Neuronal stem cell (in vitro differentiated cells): Measurements from ENCODE around the gene TBC1D22A.

Source experiments
- DNase-seq: peaks from one replicate; pipeline ENCODE4 v3.0.0-alpha.2; 2013; ENCODE audit warnings: low spot score
- H2AFZ ChIP-seq: one replicate; pipeline ENCODE4 v1.6.1; 2013; ENCODE audit warnings: mild to moderate bottlenecking, low read length, inconsistent platforms
- H2AK5ac ChIP-seq: 2 replicates; pipeline ENCODE4 v1.6.1; 2013; ENCODE audit warnings: low read depth, mild to moderate bottlenecking, inconsistent platforms, low read length, moderate library complexity, mixed read lengths
- H2BK120ac ChIP-seq: 2 replicates; pipeline ENCODE4 v1.6.1; 2013; ENCODE audit warnings: low read depth, mild to moderate bottlenecking, inconsistent platforms, low read length, moderate library complexity, mixed read lengths
- H2BK12ac ChIP-seq: one replicate; pipeline ENCODE4 v1.6.1; 2013; ENCODE audit warnings: low read length, inconsistent platforms
- H2BK15ac ChIP-seq: 2 replicates; pipeline ENCODE4 v1.6.1; 2013; ENCODE audit warnings: mild to moderate bottlenecking, low read length, inconsistent platforms, mixed read lengths
- H2BK5ac ChIP-seq: one replicate; pipeline ENCODE4 v1.6.1; 2013; ENCODE audit warnings: inconsistent platforms, mild to moderate bottlenecking, low read length, moderate library complexity
- H3K14ac ChIP-seq: one replicate; pipeline ENCODE4 v1.6.1; 2013; ENCODE audit warnings: low read length, inconsistent platforms
- H3K18ac ChIP-seq: 2 replicates; pipeline ENCODE4 v1.6.1; 2013; ENCODE audit warnings: low read length, inconsistent platforms
- H3K23ac ChIP-seq: 2 replicates; pipeline ENCODE4 v1.6.1; 2013; ENCODE audit warnings: low read depth, mild to moderate bottlenecking, mixed read lengths, low read length, inconsistent platforms; ENCODE audit not compliant: poor library complexity
- H3K27ac ChIP-seq: replicated peaks from 3 replicates; pipeline ENCODE4 v1.5.1; 2013; ENCODE audit warnings: low read length, inconsistent platforms
- H3K27me3 ChIP-seq, 3 experiments: 2 replicates each; pipeline ENCODE4 v1.6.1; 2013; ENCODE audit warnings: low read length in 3 of 3, mild to moderate bottlenecking in 2 of 3, inconsistent platforms in 1 of 3, low read depth in 1 of 3, mixed read lengths in 1 of 3, moderate library complexity in 1 of 3; ENCODE audit not compliant: control insufficient read depth in 3 of 3, insufficient read depth in 3 of 3
- H3K36me3 ChIP-seq, 2 donors: replicated peaks in 1 of 2; 2 replicates each; pipeline ENCODE4 v1.6.1; 2013; ENCODE audit warnings: low read length in 2 of 2; ENCODE audit not compliant: control insufficient read depth in 2 of 2, insufficient read depth in 2 of 2
- H3K4ac ChIP-seq: 2 replicates; pipeline ENCODE4 v1.6.1; 2013; ENCODE audit warnings: inconsistent platforms, mild to moderate bottlenecking, low read length, moderate library complexity
- H3K4me1 ChIP-seq, 2 donors: 1 replicate in 1 of 2; 2 replicates in 1 of 2; pipeline ENCODE4 v1.6.1; 2013; ENCODE audit warnings: low read length in 2 of 2, low read depth in 1 of 2; ENCODE audit not compliant: control insufficient read depth in 2 of 2, insufficient read depth in 1 of 2
- H3K4me2 ChIP-seq: one replicate; pipeline ENCODE4 v1.6.1; 2013; ENCODE audit warnings: mild to moderate bottlenecking, low read length, inconsistent platforms; ENCODE audit not compliant: insufficient read depth, poor library complexity, severe bottlenecking
- H3K4me3 ChIP-seq, 2 donors: 2 replicates each; pipeline ENCODE4 v1.5.1; 2013; ENCODE audit warnings: low read length in 2 of 2, mild to moderate bottlenecking in 2 of 2, inconsistent platforms in 1 of 2, moderate library complexity in 1 of 2
- H3K79me1 ChIP-seq: one replicate; pipeline ENCODE4 v1.6.1; 2013; ENCODE audit warnings: low read depth, mild to moderate bottlenecking, inconsistent platforms, low read length, moderate library complexity
- H3K9ac ChIP-seq: one replicate; pipeline ENCODE4 v1.6.1; 2013; ENCODE audit warnings: mild to moderate bottlenecking, low read depth, low read length, inconsistent platforms; ENCODE audit not compliant: poor library complexity
- H3K9me3 ChIP-seq, 2 donors: replicated peaks in 1 of 2; 2 replicates each; pipeline versions ENCODE3 to v1.6.1; 2013; ENCODE audit warnings: low read length in 2 of 2, mild to moderate bottlenecking in 2 of 2, inconsistent platforms in 1 of 2, low read depth in 1 of 2, mixed read lengths in 1 of 2, moderate library complexity in 1 of 2; ENCODE audit not compliant: control insufficient read depth in 2 of 2, insufficient read depth in 1 of 2
- H4K8ac ChIP-seq: one replicate; pipeline ENCODE4 v1.6.1; 2013; ENCODE audit warnings: low read depth, mild to moderate bottlenecking, inconsistent platforms, low read length, moderate library complexity
- H4K91ac ChIP-seq: one replicate; pipeline ENCODE4 v1.6.1; 2013; ENCODE audit warnings: low read length, low read depth, mild to moderate bottlenecking, inconsistent platforms; ENCODE audit not compliant: poor library complexity
- WGBS, 2 donors: extraction: QIAGEN DNeasy Blood & Tissue Kit; methylation state at CpG; one replicate each; pipeline ENCODE4 v1.1.7; 2013; ENCODE audit warnings: missing lambda C conversion rate in 2 of 2, mixed read lengths in 1 of 2; ENCODE audit not compliant: insufficient read length in 2 of 2, insufficient replicate concordance in 1 of 2; ENCODE audit errors: extremely low coverage in 2 of 2; 5-methylcytosine and 5-hydroxymethylcytosine counted together

The TBC1D22A gene

GRCh38 chr22:47036936-47037485 is 274.6 kb downstream of the TBC1D22A start:
- no peak for DNase-seq

DNA sequence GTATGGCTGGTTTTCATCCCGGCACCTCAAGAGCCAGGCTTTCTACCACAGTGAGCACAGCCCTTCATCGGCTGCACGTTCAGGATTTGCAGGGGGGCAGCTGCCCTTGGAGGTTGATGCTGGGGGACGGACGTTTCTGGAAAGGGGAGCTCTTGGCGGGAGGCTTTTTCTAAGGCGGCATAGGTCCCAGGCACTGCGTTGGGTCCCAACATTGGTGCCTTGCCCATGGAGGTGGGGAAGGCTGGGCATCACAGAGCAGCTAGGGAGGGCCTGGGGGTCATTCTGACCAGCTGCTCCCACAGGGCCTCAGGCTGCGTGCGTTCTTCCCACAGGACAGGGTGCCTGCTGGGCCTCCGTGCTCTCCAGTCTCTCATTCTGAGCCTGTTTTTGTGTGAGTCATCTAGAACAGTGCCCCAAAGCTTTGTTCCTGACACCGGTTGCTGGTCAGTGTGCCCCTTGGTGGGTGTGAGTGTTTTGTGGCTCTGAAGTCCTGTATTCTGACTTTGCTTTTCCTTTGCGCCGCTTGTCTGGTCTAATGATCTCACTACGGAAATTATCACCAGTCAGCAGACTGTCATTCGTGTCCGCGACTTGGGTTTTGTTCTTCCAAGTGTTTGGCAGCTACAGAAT is 275.9 kb downstream of the TBC1D22A start:
- Histone ChIP-seq H2BK12ac (no peak overlapping the region), H3K9ac (no peak overlapping the region), H3K4me3 (no peak overlapping the region), H4K8ac (no peak overlapping the region), H2BK15ac (no peak overlapping the region), H3K9me3 (no peaks in the 10 kb centered on the region), H3K27ac (peak overlapping the region; percentile 10), H2AK5ac (no peak overlapping the region), H3K79me1 (no peaks in the 10 kb centered on the region), H3K4me1 (peaks cover 9 to 10% of the 10 kb centered on the region in 2 donors), H2AFZ (no peak overlapping the region), H4K91ac (no peak overlapping the region), H2BK120ac (no peak overlapping the region), H3K27me3 (no peaks in the 10 kb centered on the region), H2BK5ac (no peak overlapping the region), H3K18ac (peak overlapping the region; percentile 61), H3K36me3 (peaks cover 0 to 2% of the 10 kb centered on the region in 2 donors), H3K23ac (no peak overlapping the region), H3K4me2 (no peak overlapping the region), H3K14ac (no peak overlapping the region), H3K4ac (no peak overlapping the region)
- DNase-seq, result no peak
- no CpG with 5 or more reads among the region's 18 CpGs for WGBS, 2 donors

More at GRCh38 chr22:47036936-47037485, 274.6 kb downstream of the TBC1D22A start:
- H3K18ac ChIP-seq, result peak overlapping the region; percentile 42
- H2BK5ac ChIP-seq, result no peak overlapping the region
- H3K9me3 ChIP-seq, result no peaks in the 10 kb centered on the region
- no peak overlapping the region for H3K4me2 ChIP-seq
- no CpG with 5 or more reads among the region's 20 CpGs for WGBS, 2 donors
- no peaks in the 10 kb centered on the region for H3K27me3 ChIP-seq
- H3K9ac ChIP-seq, result no peak overlapping the region
- no peak overlapping the region for H3K4ac ChIP-seq
- H4K91ac ChIP-seq, result no peak overlapping the region
- H3K27ac ChIP-seq, result no peak overlapping the region
- H2BK12ac ChIP-seq, result no peak overlapping the region
- no peak overlapping the region for H3K4me3 ChIP-seq
- no peak overlapping the region for H3K23ac ChIP-seq
- H2BK120ac ChIP-seq, result no peak overlapping the region
- H3K14ac ChIP-seq, result no peak overlapping the region
- no peak overlapping the region for H2AK5ac ChIP-seq
- H4K8ac ChIP-seq, result no peak overlapping the region
- H3K79me1 ChIP-seq, result no peaks in the 10 kb centered on the region
- H2BK15ac ChIP-seq, result no peak overlapping the region
- H2AFZ ChIP-seq, result no peak overlapping the region
- peaks cover 9 to 12% of the 10 kb centered on the region in 2 donors for H3K4me1 ChIP-seq
- peaks cover 0 to 2% of the 10 kb centered on the region in 2 donors for H3K36me3 ChIP-seq

DNA sequence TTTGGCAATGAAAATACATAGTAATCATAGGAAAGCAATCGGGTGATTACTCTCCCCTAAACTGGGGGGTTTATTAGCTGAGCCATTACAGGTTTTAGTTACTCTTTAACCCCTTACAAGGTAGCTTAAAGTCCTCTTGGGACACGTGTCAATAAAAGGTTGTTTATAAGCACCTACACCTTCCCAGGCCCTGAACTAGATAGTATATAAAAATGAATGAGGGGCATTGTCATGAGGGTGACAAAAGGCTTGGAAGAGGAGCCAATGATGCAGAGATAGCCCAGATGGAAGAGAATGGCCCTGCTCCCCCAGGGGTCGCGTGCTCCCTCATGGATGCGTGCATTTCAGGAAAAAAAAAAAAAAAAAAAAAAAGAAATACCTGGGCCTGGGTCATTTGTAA is 276.9 kb downstream of the TBC1D22A start:
- no peaks in the 10 kb centered on the region for H3K9me3 ChIP-seq
- H3K79me1 ChIP-seq, result no peaks in the 10 kb centered on the region
- DNase-seq, result no peak
- no peak overlapping the region for H2BK15ac ChIP-seq
- no peak overlapping the region for H3K14ac ChIP-seq
- peaks cover 9 to 10% of the 10 kb centered on the region in 2 donors for H3K4me1 ChIP-seq
- H3K23ac ChIP-seq, result no peak overlapping the region
- no peak overlapping the region for H3K18ac ChIP-seq
- H3K36me3 ChIP-seq, result peaks cover 0 to 2% of the 10 kb centered on the region in 2 donors
- H3K4ac ChIP-seq, result no peak overlapping the region
- H2BK5ac ChIP-seq, result no peak overlapping the region
- H3K27ac ChIP-seq, result no peak overlapping the region
- no peak overlapping the region for H2BK12ac ChIP-seq
- H4K8ac ChIP-seq, result no peak overlapping the region
- H4K91ac ChIP-seq, result no peak overlapping the region
- WGBS, 2 donors, result no CpG with 5 or more reads among the region's 5 CpGs
- H2BK120ac ChIP-seq, result no peak overlapping the region
- H2AFZ ChIP-seq, result no peak overlapping the region
- H2AK5ac ChIP-seq, result no peak overlapping the region
- no peak overlapping the region for H3K4me2 ChIP-seq
- no peaks in the 10 kb centered on the region for H3K27me3 ChIP-seq
- no peak overlapping the region for H3K9ac ChIP-seq
- H3K4me3 ChIP-seq, result no peak overlapping the region

- H2BK120ac ChIP-seq, result no peak overlapping the region
- H2AK5ac ChIP-seq, result no peak overlapping the region
- no peak overlapping the region for H3K14ac ChIP-seq
- no peak overlapping the region for H3K9ac ChIP-seq
- H3K4me2 ChIP-seq, result no peak overlapping the region
- no peak overlapping the region for H3K4ac ChIP-seq
- H4K91ac ChIP-seq, result no peak overlapping the region
- H3K9me3 ChIP-seq, result no peaks in the 10 kb centered on the region
- H3K18ac ChIP-seq, result no peak overlapping the region
- no CpG with 5 or more reads among the region's 25 CpGs for WGBS, 2 donors
- H2BK12ac ChIP-seq, result no peak overlapping the region
- H4K8ac ChIP-seq, result no peak overlapping the region
- H3K4me1 ChIP-seq, result peaks cover 9 to 10% of the 10 kb centered on the region in 2 donors
- DNase-seq, result no peak
- peaks cover 0 to 2% of the 10 kb centered on the region in 2 donors for H3K36me3 ChIP-seq
- no peak overlapping the region for H3K27ac ChIP-seq
- no peak overlapping the region for H2AFZ ChIP-seq
- H2BK15ac ChIP-seq, result no peak overlapping the region
- no peak overlapping the region for H3K23ac ChIP-seq
- H3K27me3 ChIP-seq, result no peaks in the 10 kb centered on the region
- H3K4me3 ChIP-seq, result no peak overlapping the region
- no peaks in the 10 kb centered on the region for H3K79me1 ChIP-seq
- H2BK5ac ChIP-seq, result no peak overlapping the region
These were observed 278.2 kb downstream of the TBC1D22A start for GRCh38 chr22:47040486-47041270.
